Effector memory CD4-positive, alpha-beta T cell (primary cell): Measurements from ENCODE around the gene ZNF212.

Experiments used
- DNase-seq, 3 donors: peaks; one replicate each; pipeline ENCODE4 v3.0.0-alpha.2; 2020
- H3K27ac ChIP-seq: 2 replicates; pipeline ENCODE4 v1.7.0; 2013; ENCODE audit warnings: mild to moderate bottlenecking, low read length, moderate library complexity; ENCODE audit not compliant: insufficient read depth, poor library complexity, severe bottlenecking
- H3K27me3 ChIP-seq: replicated peaks from 2 replicates; pipeline ENCODE4 v1.7.0; 2013; ENCODE audit warnings: mild to moderate bottlenecking, low read length; ENCODE audit not compliant: insufficient read depth, control insufficient read depth, poor library complexity, severe bottlenecking
- H3K36me3 ChIP-seq: 2 replicates; pipeline ENCODE4 v1.7.0; 2013; ENCODE audit warnings: mild to moderate bottlenecking, low read length, moderate library complexity; ENCODE audit not compliant: control insufficient read depth, insufficient read depth
- H3K4me1 ChIP-seq: 2 replicates; pipeline ENCODE4 v1.7.0; 2013; ENCODE audit warnings: low read length, mild to moderate bottlenecking; ENCODE audit not compliant: control insufficient read depth, insufficient read depth, poor library complexity, severe bottlenecking
- H3K4me3 ChIP-seq: 2 replicates; pipeline ENCODE4 v1.7.0; 2013; ENCODE audit warnings: low read length, low read depth, mild to moderate bottlenecking; ENCODE audit not compliant: insufficient read depth, poor library complexity, severe bottlenecking
- H3K9me3 ChIP-seq: 2 replicates; pipeline ENCODE4 v1.7.0; 2013; ENCODE audit warnings: mild to moderate bottlenecking, low read length, moderate library complexity; ENCODE audit not compliant: control insufficient read depth

Gene ZNF212

GRCh38 chr7:149284343-149284742 lies 44.9 kb downstream of the ZNF212 start:
- Histone ChIP-seq H3K9me3 (no peaks in the 10 kb centered on the region), H3K4me3 (peak overlapping the region; percentile 55), H3K36me3 (peaks cover 5% of the 10 kb centered on the region), H3K4me1 (peaks cover 33% of the 10 kb centered on the region), H3K27ac (peak overlapping the region; percentile 58), H3K27me3 (no peaks in the 10 kb centered on the region)
- peak; percentile 16 to 45 (median 40) for DNase-seq

GRCh38 chr7:149284850-149285585 lies 45.6 kb downstream of the ZNF212 start:
- no peaks in the 10 kb centered on the region for H3K9me3 ChIP-seq
- H3K4me3 ChIP-seq: peak overlapping the region; percentile 55
- no peaks in the 10 kb centered on the region for H3K27me3 ChIP-seq
- peak; percentile 97 to 98 (median 97) for DNase-seq
- peaks cover 5% of the 10 kb centered on the region for H3K36me3 ChIP-seq
- H3K4me1 ChIP-seq: peaks cover 33% of the 10 kb centered on the region
- H3K27ac ChIP-seq: peak overlapping the region; percentile 58

GRCh38 chr7:149285603-149286002 lies 46.2 kb downstream of the ZNF212 start:
- peak overlapping the region; percentile 48 for H3K27ac ChIP-seq
- peaks cover 3% of the 10 kb centered on the region for H3K36me3 ChIP-seq
- peak overlapping the region; percentile 55 for H3K4me3 ChIP-seq
- no peak for DNase-seq
- H3K27me3 ChIP-seq: no peaks in the 10 kb centered on the region
- no peaks in the 10 kb centered on the region for H3K9me3 ChIP-seq
- peaks cover 33% of the 10 kb centered on the region for H3K4me1 ChIP-seq

GRCh38 chr7:149286811-149287400 lies 47.5 kb downstream of the ZNF212 start:
- no peaks in the 10 kb centered on the region for H3K27me3 ChIP-seq
- no peaks in the 10 kb centered on the region for H3K9me3 ChIP-seq
- DNase-seq: no peak
- peaks cover 33% of the 10 kb centered on the region for H3K4me1 ChIP-seq
- H3K36me3 ChIP-seq: no peaks in the 10 kb centered on the region
- no peak overlapping the region for H3K27ac ChIP-seq
- no peak overlapping the region for H3K4me3 ChIP-seq

- no peak overlapping the region for H3K27ac ChIP-seq
- H3K36me3 ChIP-seq: peaks cover 3% of the 10 kb centered on the region
- H3K4me3 ChIP-seq: no peak overlapping the region
- peaks cover 33% of the 10 kb centered on the region for H3K4me1 ChIP-seq
- no peak for DNase-seq
- H3K9me3 ChIP-seq: no peaks in the 10 kb centered on the region
- H3K27me3 ChIP-seq: no peaks in the 10 kb centered on the region
Measured at GRCh38 chr7:149287622-149288021, 48.2 kb downstream of the ZNF212 start.

GRCh38 chr7:149289262-149289661 lies 49.8 kb downstream of the ZNF212 start:
- peaks cover 3% of the 10 kb centered on the region for H3K36me3 ChIP-seq
- no peak overlapping the region for H3K27ac ChIP-seq
- no peak for DNase-seq
- H3K9me3 ChIP-seq: no peaks in the 10 kb centered on the region
- peaks cover 29% of the 10 kb centered on the region for H3K4me1 ChIP-seq
- H3K27me3 ChIP-seq: no peaks in the 10 kb centered on the region
- no peak overlapping the region for H3K4me3 ChIP-seq

GRCh38 chr7:149289856-149290255 lies 50.4 kb downstream of the ZNF212 start:
- peaks cover 5% of the 10 kb centered on the region for H3K36me3 ChIP-seq
- H3K27me3 ChIP-seq: no peaks in the 10 kb centered on the region
- H3K27ac ChIP-seq: no peak overlapping the region
- H3K4me1 ChIP-seq: peaks cover 23% of the 10 kb centered on the region
- DNase-seq: no peak
- no peaks in the 10 kb centered on the region for H3K9me3 ChIP-seq
- H3K4me3 ChIP-seq: no peak overlapping the region

GRCh38 chr7:149291036-149291780 lies 51.8 kb downstream of the ZNF212 start:
- no peaks in the 10 kb centered on the region for H3K27me3 ChIP-seq
- H3K36me3 ChIP-seq: peaks cover 12% of the 10 kb centered on the region
- H3K4me1 ChIP-seq: peaks cover 10% of the 10 kb centered on the region
- H3K4me3 ChIP-seq: no peak overlapping the region
- H3K27ac ChIP-seq: no peak overlapping the region
- H3K9me3 ChIP-seq: no peaks in the 10 kb centered on the region
- DNase-seq: no peak

- Histone ChIP-seq H3K27ac (no peak overlapping the region), H3K4me1 (peaks cover 7% of the 10 kb centered on the region), H3K9me3 (no peaks in the 10 kb centered on the region), H3K4me3 (no peak overlapping the region), H3K27me3 (no peaks in the 10 kb centered on the region), H3K36me3 (peaks cover 12% of the 10 kb centered on the region)
- no peak for DNase-seq
Measured at GRCh38 chr7:149291781-149292461, 52.5 kb downstream of the ZNF212 start.
